ENCODE results near the gene FAM78A.
"Not testable (repeated sequence)": the region's sequence is repeated elsewhere in the genome, so short reads cannot be mapped to it uniquely, and the experiment has no call there.

FAM78A gene

DNA sequence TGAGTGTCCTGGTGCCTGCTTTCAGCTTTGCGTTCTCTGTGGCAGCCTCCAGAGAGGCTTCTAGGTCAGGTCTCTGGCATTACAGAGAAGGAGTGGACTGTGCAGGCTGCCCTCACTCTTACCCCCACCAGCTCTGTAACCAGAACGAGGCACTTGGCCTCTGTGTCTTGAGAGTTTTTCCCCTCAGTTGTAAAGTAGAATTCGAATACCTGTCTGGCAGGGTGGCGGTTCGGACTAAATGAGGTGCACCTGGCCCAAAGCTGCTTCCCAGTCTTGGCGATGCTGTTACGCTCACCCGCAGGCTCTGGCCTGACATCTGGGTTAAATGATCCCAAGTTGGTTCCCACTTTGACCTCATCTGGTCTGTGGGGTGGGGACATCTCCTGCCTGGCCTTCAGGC is 40.1 kb downstream of the FAM78A start:
- DNase-seq, result no peak

DNA sequence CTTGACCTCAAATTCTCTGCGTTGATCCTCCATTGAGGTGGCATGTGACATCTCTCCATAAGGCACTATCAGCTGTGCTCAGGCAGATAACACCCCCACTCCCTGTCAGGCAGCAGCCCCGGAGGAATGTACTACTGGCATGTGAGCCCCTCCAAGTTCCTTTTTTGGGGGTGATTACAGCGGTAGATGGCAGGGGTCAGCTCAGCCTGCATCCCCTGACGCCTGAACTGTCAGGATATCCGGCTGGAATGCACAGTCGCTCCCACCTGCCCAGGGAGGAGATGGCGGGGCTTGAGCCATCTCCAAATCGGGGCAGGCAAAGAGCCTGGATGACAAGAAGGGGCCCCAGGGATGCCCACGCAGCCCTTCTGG is 40.8 kb downstream of the FAM78A start:
- DNase-seq, result no peak

DNA sequence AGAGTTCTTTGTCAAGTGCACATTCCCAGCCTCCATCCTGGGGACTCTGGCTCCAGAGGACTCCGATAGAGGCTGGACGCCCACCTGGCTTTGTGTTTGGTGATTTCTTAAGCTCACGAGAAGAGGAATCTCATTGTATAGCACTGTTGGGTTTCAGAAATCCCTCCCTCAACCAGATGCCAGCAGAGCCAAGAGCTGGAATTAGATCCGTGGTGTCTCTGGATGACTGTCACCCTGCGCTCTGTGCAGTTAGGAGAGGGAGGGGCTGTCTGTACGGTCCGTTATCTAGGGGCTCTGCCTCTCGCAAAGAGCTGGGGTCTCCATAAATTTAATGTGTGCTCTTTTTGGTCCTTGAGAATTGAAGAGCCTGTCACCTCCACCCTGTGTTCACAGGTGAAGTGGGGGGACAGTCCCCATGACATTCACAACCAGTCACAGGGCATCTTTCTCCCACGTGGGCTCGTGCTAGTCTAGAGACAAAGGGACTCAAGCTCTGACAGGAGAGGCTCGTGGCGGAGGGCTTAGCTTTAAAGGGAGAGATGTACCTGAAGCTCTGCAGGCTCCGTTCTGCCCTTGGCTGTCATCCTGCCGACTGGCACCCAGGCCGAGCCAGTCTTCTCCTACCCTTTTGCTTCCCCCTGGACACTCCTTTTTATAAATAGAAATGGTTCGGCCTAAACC is 41.4 kb downstream of the FAM78A start:
- DNase-seq, result no peak

DNA sequence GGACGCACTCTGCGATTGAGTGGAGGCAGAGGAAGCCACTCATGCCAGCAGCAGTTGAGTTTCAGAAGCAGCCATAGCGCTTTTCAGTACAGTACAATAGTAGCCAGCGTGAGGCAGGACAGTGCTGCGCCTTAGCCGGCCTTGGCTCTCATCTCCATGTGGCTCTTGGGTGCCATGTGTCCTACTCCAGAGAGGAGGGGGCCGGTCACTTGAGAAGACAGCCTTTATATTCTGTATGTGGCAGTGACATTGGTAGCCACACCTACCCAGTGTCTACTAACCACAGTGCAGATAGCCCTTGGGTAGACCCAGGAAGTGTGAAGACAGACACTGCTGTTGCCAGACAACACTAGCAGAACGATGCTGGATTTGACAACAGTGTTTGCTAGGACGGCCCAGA is 42.3 kb downstream of the FAM78A start:
- no peak for DNase-seq

DNA sequence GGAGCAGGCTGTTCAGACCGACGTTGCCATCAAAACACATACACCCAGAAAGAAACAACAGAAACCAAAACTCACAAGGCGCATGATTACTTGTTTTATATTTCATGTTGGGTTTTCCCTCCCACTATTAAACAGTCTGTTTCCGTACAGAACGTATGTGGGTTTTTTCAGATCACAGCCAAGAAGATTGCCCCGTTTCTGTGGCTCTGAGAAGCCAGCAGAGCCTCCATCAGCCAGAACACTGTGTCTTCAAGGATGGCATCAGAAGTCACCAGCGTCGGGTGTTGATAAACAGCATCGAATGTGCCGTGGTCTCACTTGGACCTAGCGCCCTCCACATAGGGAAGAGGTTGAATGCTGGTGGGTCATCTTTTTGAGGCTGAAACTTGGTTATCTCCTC is 42.8 kb downstream of the FAM78A start:
- no peak for DNase-seq

DNA sequence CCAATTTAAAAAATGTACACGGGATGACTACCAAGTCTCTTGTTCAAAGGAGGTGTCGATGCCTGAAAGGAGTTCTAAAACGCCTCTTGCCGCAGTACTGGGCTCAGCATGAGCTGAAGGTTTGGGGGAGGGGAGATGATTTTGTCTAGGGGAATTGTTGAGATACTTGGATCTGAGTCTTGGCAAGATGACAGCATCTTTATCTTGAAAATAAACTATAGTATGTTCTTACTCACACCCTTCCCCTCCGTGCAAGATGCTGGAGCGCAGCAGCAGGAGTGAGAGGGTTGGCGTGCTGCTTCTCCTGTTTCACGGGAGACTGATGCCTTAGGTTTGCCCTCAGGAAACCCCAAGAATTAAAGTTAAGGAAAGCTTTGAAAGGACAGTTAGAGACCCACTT is 47.3 kb downstream of the FAM78A start:
- no peak for DNase-seq

DNA sequence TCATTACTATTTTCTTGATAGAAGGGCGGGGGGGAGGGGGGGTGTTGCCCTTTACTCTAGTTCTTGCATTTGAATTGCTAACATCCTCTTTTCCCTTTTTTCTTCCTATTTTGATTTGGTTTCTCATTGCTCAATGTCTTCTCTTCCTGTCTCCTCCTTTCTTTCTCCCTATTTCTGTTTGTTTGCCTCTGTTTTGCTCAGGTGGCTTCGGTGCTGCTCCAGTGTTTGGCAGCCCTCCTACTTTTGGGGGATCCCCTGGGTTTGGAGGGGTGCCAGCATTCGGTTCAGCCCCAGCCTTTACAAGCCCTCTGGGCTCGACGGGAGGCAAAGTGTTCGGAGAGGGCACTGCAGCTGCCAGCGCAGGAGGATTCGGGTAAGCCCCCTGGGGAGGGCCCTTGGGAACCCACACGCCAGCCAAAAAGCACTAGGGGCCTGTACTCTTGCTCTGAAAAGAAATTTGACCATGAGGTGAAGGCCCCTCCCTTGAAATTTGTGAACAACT is 48.3 kb downstream of the FAM78A start:
- no peak for DNase-seq

DNA sequence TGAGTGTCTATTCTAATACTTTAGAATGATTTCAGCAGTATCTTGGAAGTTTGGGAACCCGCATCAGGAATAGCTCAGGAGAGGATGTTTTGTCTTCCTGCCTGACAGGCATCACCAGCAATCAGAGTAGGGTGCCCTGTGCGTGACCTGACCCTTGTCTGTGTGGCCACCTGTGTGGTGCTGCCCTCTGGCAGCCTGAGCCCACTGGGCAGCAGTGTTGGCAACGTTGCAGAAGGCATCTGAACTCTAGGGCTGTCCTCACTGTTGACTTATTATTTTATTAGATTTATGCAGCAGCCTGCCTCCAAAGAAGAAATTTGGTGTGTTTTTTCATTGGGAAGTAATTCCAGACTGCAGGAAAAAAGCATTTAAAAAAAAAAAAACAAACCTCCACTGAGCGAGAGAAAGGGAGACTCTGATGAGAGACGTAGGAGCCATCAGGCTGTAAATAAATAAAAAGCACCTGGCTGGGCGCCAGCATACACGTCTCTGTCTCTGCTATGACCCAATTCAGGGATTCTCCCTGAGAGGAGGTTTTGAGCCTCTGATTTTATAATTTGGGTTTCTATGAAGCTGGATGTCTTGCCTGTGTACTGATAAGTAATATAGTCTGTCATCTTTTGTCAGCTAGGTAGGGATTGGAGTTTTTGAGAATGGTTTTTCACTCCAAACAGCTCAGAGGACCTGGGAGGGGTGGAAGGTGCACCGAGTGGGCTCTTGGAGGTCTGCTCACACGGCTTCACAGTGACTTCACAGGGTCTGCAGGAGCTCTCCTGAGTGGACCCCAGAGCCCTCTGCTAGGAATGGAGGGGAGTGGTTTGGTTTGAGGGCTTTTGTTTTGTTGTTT is 49.0 kb downstream of the FAM78A start:
- peak; percentile 59 for DNase-seq

DNA sequence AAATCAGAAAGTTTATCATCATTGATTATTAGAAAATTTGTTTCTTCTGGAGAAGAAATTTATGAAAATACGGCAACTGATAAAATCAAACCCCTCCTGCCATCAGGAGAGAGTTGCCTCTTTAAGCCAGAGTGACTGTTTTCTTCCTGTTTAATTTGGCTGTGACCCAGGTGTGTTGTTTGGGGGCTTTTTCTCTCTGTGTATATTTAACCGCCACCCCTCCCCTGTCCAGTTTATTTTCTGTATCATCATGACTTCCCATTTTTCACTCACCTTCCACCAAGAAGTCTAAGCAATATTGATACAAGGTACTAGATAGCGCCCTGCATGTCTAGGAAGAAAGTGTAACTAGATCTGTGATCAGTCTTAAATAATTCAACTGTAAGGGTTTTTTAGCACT is 50.1 kb downstream of the FAM78A start:
- DNase-seq, result no peak

DNA sequence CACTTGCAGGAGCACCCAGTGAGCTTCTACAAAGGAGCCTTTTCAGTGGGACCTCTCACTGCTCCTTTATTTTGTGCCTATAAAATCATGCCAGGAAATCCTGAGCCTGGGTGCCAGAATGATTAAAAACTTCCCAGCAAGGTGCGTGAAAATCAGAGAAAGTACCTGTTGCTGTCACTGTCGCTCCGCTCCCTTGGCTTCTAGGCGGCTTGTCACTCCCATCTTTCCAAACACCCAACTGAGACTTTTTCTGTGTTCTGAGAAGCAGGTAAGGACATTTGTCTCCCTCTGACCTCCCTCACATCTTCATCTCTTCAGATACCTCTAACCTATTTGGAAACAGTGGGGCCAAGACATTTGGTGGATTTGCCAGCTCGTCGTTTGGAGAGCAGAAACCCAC is 53.9 kb downstream of the FAM78A start:
- DNase-seq, result no peak

DNA sequence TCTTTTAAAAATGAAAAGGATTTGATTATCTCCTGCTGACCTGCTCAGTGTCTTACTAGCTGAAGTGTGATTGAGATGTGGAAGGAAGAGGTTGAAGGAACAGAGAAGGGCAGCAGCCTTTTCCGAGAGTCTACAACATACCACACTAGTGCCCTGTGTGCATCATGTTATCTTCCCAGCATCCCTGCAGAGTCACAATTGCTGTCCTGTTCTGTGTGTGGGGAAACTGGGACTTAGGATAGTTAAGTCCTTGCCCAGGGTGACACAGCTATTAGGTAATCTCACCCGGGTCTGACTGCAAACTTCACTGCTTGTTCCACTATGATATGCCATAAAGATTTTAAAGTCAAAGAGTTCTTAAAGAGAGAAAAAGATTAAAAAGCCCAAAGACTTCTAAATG is 55.8 kb downstream of the FAM78A start:
- DNase-seq, result no peak

DNA sequence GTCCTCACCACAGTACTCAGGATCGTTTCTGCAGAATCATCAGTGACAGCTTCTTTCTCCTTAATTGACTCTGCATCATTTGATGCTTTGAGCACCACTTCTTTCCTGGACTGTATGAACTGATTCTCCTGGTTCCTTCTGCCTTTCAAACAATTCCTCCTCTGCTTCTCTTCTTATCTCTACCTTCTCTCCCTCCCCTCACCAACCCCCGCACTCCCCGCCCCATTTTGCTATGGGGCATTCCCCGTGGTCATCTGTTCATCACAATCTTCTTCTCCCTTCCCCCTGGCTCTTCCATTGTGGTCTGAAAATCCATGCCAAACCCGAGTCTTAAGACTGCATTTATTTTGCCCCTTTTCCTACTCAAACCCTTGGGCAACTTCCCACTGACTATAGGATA is 57.9 kb downstream of the FAM78A start:
- DNase-seq, result no peak

DNA sequence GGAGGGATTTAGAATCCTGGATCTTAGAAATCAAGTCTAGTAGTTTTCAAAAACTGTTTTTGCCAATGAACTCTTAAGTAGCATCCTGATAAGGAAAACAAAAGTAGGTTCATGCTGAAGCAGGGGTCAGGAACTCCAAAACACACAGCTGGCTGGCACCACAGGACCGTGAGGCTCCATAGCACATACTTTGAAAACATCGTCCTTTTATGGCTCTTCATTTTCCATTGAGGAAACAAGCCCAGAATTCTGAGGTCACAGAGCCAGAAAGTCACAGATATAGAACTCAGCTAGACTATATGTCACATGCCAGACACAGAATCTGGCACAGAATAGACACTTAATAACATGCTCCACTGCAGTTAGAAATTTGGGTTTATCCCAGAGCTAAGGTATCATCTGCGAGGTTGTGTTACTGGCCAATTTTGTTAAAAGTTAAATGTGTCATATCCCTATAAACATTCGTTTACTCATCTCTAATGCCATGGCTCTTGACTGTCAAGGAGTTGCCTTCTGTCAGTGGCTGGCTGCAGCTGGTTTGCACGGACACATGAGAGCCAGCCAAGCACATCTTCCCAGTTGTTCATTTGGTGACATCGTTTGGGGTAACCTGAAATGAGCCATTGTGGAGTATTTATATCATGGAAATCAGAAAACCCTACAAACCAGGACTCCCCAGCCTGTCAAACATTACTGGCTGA is 58.8 kb downstream of the FAM78A start:
- no peak for DNase-seq

DNA sequence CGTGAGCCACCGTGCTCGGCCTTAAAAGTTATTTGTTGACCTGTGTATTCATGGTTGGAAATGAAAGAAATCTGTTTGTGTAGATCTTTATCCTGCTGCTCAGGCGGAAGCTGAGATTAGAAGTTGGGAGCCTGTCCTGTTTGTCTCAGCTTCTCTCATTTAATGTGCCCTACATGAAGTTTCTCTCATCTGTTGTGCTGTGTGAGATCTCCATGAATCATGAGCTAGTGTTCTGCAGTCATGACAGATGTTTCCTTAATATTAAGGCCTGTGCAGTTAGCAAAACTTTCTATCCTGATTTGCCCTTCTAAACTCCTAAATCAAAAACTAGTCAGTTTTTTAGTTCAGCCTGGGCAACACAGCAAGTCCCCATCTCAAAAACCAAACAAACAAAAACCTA is 59.5 kb downstream of the FAM78A start:
- DNase-seq, result no peak

DNA sequence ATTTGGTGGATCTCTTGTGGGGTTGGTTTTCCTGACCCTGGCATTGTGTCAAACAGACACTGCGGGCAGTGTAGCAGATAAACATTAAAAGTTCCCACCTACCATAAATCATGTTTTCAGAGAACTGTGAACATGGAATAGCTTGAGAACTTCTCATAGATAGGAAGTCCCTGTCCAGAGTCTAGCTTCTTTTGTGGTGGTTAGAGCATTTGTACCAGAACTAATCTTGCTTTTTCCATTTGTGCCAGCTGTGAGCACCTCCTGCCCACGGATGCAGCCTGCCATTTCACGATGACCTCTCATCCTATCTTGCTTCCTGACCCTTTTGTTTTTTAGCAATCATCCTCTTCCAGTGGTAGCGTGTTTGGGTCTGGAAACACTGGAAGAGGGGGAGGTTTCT is 61.4 kb downstream of the FAM78A start:
- no peak for DNase-seq

DNA sequence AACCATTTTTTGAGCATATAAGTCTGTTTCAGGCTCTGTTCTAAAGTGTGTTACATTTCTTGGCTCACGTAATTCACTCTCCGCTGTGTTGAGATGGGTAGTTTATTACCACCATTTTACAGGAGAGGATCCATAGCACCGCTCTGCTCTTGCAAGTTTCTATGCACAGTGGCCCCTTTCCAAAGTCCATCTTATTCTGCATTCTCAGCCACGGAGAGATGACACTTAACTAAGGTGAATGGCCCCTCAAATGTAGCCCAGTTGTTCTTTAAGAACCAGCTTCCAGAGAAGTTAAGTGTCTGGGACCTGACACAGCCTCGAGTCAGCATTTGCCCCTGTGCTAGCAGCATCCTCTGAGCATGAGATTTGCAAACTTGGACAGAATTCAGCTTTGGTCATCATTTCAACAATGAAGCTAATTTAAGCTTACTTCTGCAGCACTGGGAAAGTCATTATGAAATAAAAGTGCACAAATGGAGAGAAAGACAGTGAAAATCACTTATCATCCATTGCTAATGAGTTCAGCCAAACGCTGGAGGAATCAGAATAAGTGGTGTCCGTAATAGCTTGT is 61.9 kb downstream of the FAM78A start:
- no peak for DNase-seq

DNA sequence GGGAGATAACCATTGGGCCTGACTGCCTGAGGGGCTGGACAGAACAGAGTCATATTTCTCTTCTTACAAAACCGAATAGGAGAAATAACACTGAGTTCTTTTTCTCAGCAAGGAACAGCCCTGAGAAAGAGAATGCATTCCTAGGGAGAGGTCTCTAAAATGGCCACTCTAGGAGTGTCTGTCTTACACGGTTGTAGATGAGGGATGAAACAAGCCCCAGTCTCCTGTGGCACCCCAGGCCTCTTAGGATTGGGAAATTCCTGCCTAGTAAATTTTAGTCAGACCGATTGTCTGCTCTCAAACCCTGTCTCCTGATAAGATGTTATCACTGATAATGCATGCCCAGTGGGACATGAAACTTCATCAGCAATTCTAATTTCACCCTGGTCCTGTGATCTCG is 64.4 kb downstream of the FAM78A start:
- not testable (repeated sequence) for DNase-seq

All from NCI-H2029 treated with DMSO at 0.1 percent for 48 hours (cell line).